GM23338 (cell line): ENCODE results near the gene JTB.

Experiments
- EZH2phosphoT487 ChIP-seq: fragments of 200-600 bp; sonication (generic); IDR thresholded peaks from one replicate; pipeline ENCODE4 v1.8.1; 2018; ENCODE audit warnings: antibody characterized with exemption; ENCODE audit not compliant: unreplicated experiment
- POLR2AphosphoS5 ChIP-seq: IDR thresholded peaks from 2 replicates; pipeline ENCODE4 v1.6.1; 2016; ENCODE audit warnings: antibody characterized with exemption, low read depth
- TF ChIP-seq, protein P1 (sequence below), 2 experiments: fragments of 200-600 bp in 1 of 2; sonication (generic) in 1 of 2; conservative IDR thresholded peaks; 2 replicates each; pipeline versions ENCODE4 v1.5.1 to v1.6.1; 2016 to 2017; ENCODE audit warnings: antibody characterized with exemption in 2 of 2, low read depth in 2 of 2, mild to moderate bottlenecking in 2 of 2, moderate library complexity in 1 of 2

DNA sequence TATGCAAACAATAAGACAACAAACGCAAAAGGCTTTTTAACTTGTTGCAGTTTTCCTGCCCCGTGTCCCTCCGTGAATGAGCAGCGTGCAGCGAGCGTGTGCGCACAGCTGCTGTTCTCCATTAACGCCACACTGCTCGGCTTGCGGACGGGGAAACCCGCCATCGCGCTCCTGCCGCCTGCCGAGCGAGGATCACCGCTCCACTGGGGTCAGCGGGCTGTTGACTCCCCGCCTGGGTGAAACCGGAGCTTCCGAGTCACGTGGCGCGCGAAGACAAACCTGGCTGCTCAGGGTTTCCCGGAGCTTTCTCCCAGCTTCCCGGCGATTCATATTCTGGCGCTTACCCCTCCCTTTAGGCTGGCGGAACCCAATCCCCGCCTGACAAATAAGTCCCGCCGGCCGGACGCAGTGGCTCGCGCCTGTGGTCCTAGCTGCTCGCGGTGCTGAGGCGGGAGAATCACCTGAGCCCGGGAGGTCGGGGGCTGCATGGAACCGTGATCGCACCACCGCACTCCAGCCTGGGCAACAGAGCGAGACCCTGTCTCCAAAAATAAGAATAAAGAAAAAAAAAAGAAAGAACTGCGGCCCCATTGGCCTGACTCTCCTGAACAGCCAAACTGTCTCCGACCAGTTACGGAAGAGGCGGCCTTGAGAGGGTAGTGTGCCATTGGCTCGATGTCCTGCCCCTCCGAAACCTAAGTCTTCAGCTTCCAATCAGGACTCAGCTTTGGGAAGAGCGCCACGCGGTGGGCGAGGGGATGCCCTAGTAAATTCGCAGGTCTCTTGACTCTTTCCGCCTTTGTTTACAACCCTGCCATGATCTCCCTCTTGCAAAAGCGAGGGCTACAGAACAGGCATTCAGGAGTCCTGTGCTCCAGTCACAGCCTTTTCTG lies 10.1 kb downstream of the JTB start, which contains the start of gene CREB3L4:
- TF ChIP-seq, protein P1, sequence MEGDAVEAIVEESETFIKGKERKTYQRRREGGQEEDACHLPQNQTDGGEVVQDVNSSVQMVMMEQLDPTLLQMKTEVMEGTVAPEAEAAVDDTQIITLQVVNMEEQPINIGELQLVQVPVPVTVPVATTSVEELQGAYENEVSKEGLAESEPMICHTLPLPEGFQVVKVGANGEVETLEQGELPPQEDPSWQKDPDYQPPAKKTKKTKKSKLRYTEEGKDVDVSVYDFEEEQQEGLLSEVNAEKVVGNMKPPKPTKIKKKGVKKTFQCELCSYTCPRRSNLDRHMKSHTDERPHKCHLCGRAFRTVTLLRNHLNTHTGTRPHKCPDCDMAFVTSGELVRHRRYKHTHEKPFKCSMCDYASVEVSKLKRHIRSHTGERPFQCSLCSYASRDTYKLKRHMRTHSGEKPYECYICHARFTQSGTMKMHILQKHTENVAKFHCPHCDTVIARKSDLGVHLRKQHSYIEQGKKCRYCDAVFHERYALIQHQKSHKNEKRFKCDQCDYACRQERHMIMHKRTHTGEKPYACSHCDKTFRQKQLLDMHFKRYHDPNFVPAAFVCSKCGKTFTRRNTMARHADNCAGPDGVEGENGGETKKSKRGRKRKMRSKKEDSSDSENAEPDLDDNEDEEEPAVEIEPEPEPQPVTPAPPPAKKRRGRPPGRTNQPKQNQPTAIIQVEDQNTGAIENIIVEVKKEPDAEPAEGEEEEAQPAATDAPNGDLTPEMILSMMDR (conservative IDR thresholded peaks at IDR 0.05; ENCODE audit: low read depth in 2 of 2), result peak; percentile 15 to 59; a peak in 2 of 4 replicates
- TF ChIP-seq POLR2AphosphoS5 (peak; percentile 98), EZH2phosphoT487 (no peak)
